HepG2 (cell line): Measurements from ENCODE around the gene NRG4.

Experiments
- IRF2 ChIP-seq: IDR thresholded peaks from 2 replicates; pipeline ENCODE4 v1.6.1; 2018; ENCODE audit warnings: missing genetic modification reagents, missing compliant biosample characterization
- NFATC3 ChIP-seq: sonication (generic); formaldehyde crosslinking; IDR thresholded peaks from 2 replicates; pipeline ENCODE4 v1.5.1; 2020; ENCODE audit warnings: mild to moderate bottlenecking, missing genetic modification reagents
- TF ChIP-seq, protein P1 (sequence below): sonication (generic); formaldehyde crosslinking; IDR thresholded peaks from 2 replicates; pipeline ENCODE4 v1.8.0; 2022; ENCODE audit warnings: mild to moderate bottlenecking, missing genetic modification reagents; ENCODE audit not compliant: insufficient replicate concordance

DNA sequence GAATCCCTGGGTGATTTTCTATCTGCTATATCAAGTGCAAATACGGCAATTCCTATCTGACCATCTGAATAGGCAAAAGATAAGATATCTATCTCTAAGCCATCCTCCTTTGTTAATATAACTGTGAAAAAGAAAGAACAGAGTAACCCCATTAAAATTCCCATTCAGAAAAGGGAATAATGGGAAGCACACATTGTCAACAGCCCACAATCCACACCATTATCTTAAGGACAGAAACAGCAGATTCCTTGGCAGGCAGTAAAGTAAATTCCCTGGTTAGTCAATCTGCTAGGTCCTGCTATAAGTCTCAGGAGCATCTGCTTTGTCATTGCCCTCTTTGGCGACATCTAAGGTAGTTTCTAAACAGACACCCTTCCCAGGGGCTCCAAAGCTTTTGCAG lies 21.9 kb upstream of the NRG4 start:
- TF ChIP-seq NFATC3 (no peak), IRF2 (CRISPR knock-in tag) (no peak)
- TF ChIP-seq, protein P1, sequence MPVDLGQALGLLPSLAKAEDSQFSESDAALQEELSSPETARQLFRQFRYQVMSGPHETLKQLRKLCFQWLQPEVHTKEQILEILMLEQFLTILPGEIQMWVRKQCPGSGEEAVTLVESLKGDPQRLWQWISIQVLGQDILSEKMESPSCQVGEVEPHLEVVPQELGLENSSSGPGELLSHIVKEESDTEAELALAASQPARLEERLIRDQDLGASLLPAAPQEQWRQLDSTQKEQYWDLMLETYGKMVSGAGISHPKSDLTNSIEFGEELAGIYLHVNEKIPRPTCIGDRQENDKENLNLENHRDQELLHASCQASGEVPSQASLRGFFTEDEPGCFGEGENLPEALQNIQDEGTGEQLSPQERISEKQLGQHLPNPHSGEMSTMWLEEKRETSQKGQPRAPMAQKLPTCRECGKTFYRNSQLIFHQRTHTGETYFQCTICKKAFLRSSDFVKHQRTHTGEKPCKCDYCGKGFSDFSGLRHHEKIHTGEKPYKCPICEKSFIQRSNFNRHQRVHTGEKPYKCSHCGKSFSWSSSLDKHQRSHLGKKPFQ (CRISPR knock-in tag), result no peak
